A673 (cell line): ENCODE results near the gene SF3B6. TPM values are rescaled to one million over a fixed set of nuclear protein-coding genes. Genes with fewer than 3 reads are reported as not detected.

Source experiments
- BruUV-seq: library from RNA; stranded (reverse); fragments of 400-500 nt; replicated peaks from 2 replicates; lab custom pipeline; 2021; lab: Mats Ljungman, UMichigan
- CTCF ChIA-PET: fragments of 300-600 bp; sonication (Branson Sonifier 250); formaldehyde crosslinking; loops from one replicate; lab custom pipeline; 2022; ENCODE audit warnings: antibody characterized with exemption; lab: Charles Lee
- POLR2A ChIA-PET: fragments of 300-600 bp; sonication (Branson Sonifier 250); formaldehyde crosslinking; loops from one replicate; lab custom pipeline; 2022; ENCODE audit warnings: antibody characterized with exemption; ENCODE audit not compliant: low non-redundant PET; lab: Charles Lee
- DNase-seq: peaks from one replicate; pipeline ENCODE4 v3.0.0-alpha.2; 2015; ENCODE audit warnings: low spot score
- H3K27ac ChIP-seq: fragments of 200-600 bp; sonication (generic); 2 replicates; pipeline ENCODE4 v1.5.1; 2016; ENCODE audit warnings: mixed run types, low read depth, mild to moderate bottlenecking, mixed read lengths, antibody characterized with exemption, low read length; ENCODE audit not compliant: poor library complexity, severe bottlenecking
- H3K27me3 ChIP-seq: fragments of 200-600 bp; sonication (generic); replicated peaks from 2 replicates; pipeline ENCODE4 v1.6.1; 2017; ENCODE audit warnings: mixed run types, low read depth, mild to moderate bottlenecking, mixed read lengths, antibody characterized with exemption, low read length; ENCODE audit not compliant: insufficient read depth, poor library complexity
- H3K36me3 ChIP-seq: fragments of 200-600 bp; sonication (generic); 2 replicates; pipeline ENCODE4 v1.6.1; 2016; ENCODE audit warnings: mixed run types, mild to moderate bottlenecking, mixed read lengths, antibody characterized with exemption, low read length; ENCODE audit not compliant: insufficient read depth, poor library complexity, severe bottlenecking
- H3K4me1 ChIP-seq: fragments of 200-600 bp; sonication (generic); 2 replicates; pipeline ENCODE4 v1.6.1; 2017; ENCODE audit warnings: mixed run types, mild to moderate bottlenecking, mixed read lengths, antibody characterized with exemption, low read length; ENCODE audit not compliant: insufficient read depth, poor library complexity, severe bottlenecking
- H3K4me3 ChIP-seq: fragments of 200-600 bp; sonication (generic); 2 replicates; pipeline ENCODE4 v1.5.1; 2016; ENCODE audit warnings: low read depth, mixed run types, mild to moderate bottlenecking, mixed read lengths, low read length; ENCODE audit not compliant: poor library complexity, severe bottlenecking
- H3K9me3 ChIP-seq: fragments of 200-600 bp; sonication (generic); 2 replicates; pipeline ENCODE4 v1.6.1; 2016; ENCODE audit warnings: mixed run types, low read depth, mild to moderate bottlenecking, mixed read lengths, antibody characterized with exemption, low read length; ENCODE audit not compliant: poor library complexity, severe bottlenecking
- CTCF ChIP-seq: fragments of 300-800, 200-600 bp; sonication (generic); conservative IDR thresholded peaks from 2 replicates; pipeline ENCODE4 v1.5.1; 2017; ENCODE audit warnings: low read depth, mild to moderate bottlenecking, antibody characterized with exemption, low read length, moderate library complexity, mixed read lengths
- EZH2 ChIP-seq: fragments of 200-600 bp; sonication (generic); IDR thresholded peaks from 2 replicates; pipeline ENCODE4 v1.6.1; 2017; ENCODE audit warnings: borderline replicate concordance, low read depth, mild to moderate bottlenecking, mixed read lengths, antibody characterized with exemption, low read length; ENCODE audit not compliant: poor library complexity, severe bottlenecking
- intact Hi-C: fragments of 100-400 bp; cut with micrococcal nuclease; formaldehyde crosslinking; loops from one replicate; pipeline ENCODE4 v1.10.0; 2022; ENCODE audit not compliant: unreplicated experiment
- total RNA-seq: library from RNA; stranded (reverse); gene quantifications from 2 replicates; pipeline ENCODE4 v1.2.3, GENCODE V29; 2021

The SF3B6 gene
- total RNA-seq, 1 experiment from 2014 or later: 130 TPM

DNA sequence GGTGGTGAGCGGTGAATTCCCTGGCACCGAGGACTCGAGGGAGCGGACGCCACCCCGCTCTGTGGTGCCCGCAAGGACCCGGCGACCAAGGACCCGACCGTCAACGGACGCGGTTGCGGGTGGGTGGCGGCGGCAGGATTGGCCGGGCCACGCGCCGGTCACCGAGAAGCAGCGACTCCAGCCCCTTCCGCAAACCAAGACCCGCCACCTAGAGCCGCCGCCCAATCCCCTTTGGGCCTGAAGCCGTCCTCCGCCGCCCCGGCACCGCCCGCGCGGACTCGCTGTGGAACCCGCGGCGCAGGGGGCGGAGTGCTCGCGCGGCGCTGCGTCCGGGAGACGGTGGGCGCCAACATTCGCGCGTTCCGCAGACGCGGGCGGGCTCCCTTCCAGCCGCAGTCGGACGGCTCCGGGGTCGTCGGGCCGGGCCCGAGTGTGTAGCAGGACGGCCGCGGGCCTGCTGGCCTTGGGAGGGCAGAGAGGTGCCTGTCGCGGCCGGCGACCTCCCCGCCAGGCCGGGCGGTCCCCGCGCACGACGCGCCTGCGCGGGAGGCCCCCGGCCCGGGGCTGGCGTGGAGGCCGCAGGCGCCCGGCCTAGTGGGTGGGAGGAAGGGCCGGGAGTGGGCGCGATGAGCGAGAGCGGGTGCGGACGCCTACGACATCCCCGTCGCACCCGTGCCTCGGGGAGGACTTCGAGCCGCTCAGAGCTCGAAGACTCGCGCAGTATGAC lies 47.2 kb upstream of the SF3B6 start, which contains the start of the genes FAM228B and PFN4:
Gene FAM228B, plus strand, starts transcription at position 275 of the 727 bp plus-strand sequence. CDS start 893 bp downstream, outside the sequence.
Gene PFN4, minus strand, starts transcription at position 140 of the 727 bp plus-strand sequence. CDS start 799 bp downstream, outside the sequence.
- intact Hi-C loops: no loop called here
- peaks cover 11% of the 10 kb centered on the region for H3K4me1 ChIP-seq
- POLR2A ChIA-PET: no interaction called here
- H3K27ac ChIP-seq: peak within 1 kb of the TSS; percentile 73
- peak; percentile 84 for DNase-seq
- CTCF ChIA-PET: no interaction called here
- peak within 1 kb of the TSS; percentile 56 for H3K4me3 ChIP-seq
- TF ChIP-seq CTCF (no peak), EZH2 (no peak)
- no TSS peak for BruUV-seq
- H3K36me3 ChIP-seq: no peaks in the 10 kb centered on the region
- H3K27me3 ChIP-seq: no peaks in the 10 kb centered on the region
- H3K9me3 ChIP-seq: no peaks in the 10 kb centered on the region

- peak overlapping the region; percentile 73 for H3K27ac ChIP-seq
- intact Hi-C loops: no loop called here
- CTCF ChIA-PET: interaction anchor here (0.6 kb wide), 1 partner anchor 195 kb away, joined by 3 read pairs; no protein-coding TSS in a partner anchor
Measured at GRCh38 chr2:24122366-24123194, 46.5 kb upstream of the SF3B6 start.

More at GRCh38 chr2:24122366-24123194, 46.5 kb upstream of the SF3B6 start:
- TSS peak; percentile 78 for BruUV-seq
- no peaks in the 10 kb centered on the region for H3K27me3 ChIP-seq
- H3K9me3 ChIP-seq: no peaks in the 10 kb centered on the region
- no peak for DNase-seq
- H3K36me3 ChIP-seq: no peaks in the 10 kb centered on the region
- TF ChIP-seq CTCF (no peak), EZH2 (no peak)
- POLR2A ChIA-PET: no interaction called here
- H3K4me3 ChIP-seq: peak overlapping the region; percentile 56
- H3K4me1 ChIP-seq: peaks cover 11% of the 10 kb centered on the region
